Subcutaneous abdominal adipose tissue (tissue), 5 donors: Measurements from ENCODE around the gene LMO2.
"Not testable (repeated sequence)": the region's sequence is repeated elsewhere in the genome, so short reads cannot be mapped to it uniquely, and the experiment has no call there.

ENCODE experiments used
- H3K27ac ChIP-seq: one replicate; pipeline ENCODE4 v1.7.0; 2013; ENCODE audit warnings: low read depth, mild to moderate bottlenecking, inconsistent platforms, low read length, moderate library complexity
- H3K27me3 ChIP-seq, 5 donors: one replicate each; pipeline ENCODE4 v1.7.0; 2013; ENCODE audit warnings: low read length in 5 of 5, inconsistent platforms in 1 of 5; ENCODE audit not compliant: control insufficient read depth in 5 of 5, insufficient read depth in 4 of 5
- H3K36me3 ChIP-seq, 5 donors: one replicate each; pipeline ENCODE4 v1.7.0; 2013; ENCODE audit warnings: low read length in 5 of 5; ENCODE audit not compliant: control insufficient read depth in 5 of 5, insufficient read depth in 5 of 5
- H3K4me1 ChIP-seq, 5 donors: one replicate each; pipeline ENCODE4 v1.7.0; 2013; ENCODE audit warnings: low read length in 5 of 5, mild to moderate bottlenecking in 3 of 5, moderate library complexity in 1 of 5; ENCODE audit not compliant: control insufficient read depth in 5 of 5, insufficient read depth in 5 of 5
- H3K4me3 ChIP-seq, 5 donors: one replicate each; pipeline ENCODE4 v1.7.0; 2013; ENCODE audit warnings: low read length in 5 of 5, low read depth in 1 of 5
- H3K9ac ChIP-seq, 5 donors: one replicate each; pipeline ENCODE4 v1.7.0; 2013; ENCODE audit warnings: low read length in 5 of 5, mild to moderate bottlenecking in 4 of 5, moderate library complexity in 3 of 5
- H3K9me3 ChIP-seq, 5 donors: one replicate each; pipeline ENCODE4 v1.7.0; 2013; ENCODE audit warnings: low read length in 5 of 5; ENCODE audit not compliant: control insufficient read depth in 5 of 5
- donor health status: healthy.
- donor health status: healthy.
- donor health status: healthy.
- donor health status: healthy.
- donor health status: healthy.

Gene LMO2

GRCh38 chr11:33891714-33892327 is at the start of gene LMO2:
Gene LMO2 (minus strand): TSS chr11:33892076. CDS start chr11:33869716, 22,360 bp downstream.
- Histone ChIP-seq H3K9me3 (no peaks in the 10 kb centered on the region), H3K9ac (no peak within 1 kb of the TSS), H3K27me3 (no peaks in the 10 kb centered on the region), H3K4me1 (peaks cover 0 to 31% (median 11%) of the 10 kb centered on the region in 5 donors), H3K36me3 (no peaks in the 10 kb centered on the region), H3K4me3 (no peak within 1 kb of the TSS), H3K27ac (no peak within 1 kb of the TSS)

- H3K4me1 ChIP-seq: peaks cover 10 to 47% (median 30%) of the 10 kb centered on the region in 5 donors
- no peak overlapping the region for H3K4me3 ChIP-seq
- no peaks in the 10 kb centered on the region for H3K36me3 ChIP-seq
- no peak overlapping the region for H3K9ac ChIP-seq
- no peak overlapping the region for H3K27ac ChIP-seq
- H3K27me3 ChIP-seq: no peaks in the 10 kb centered on the region
- peaks cover 0 to 2% (median 0%) of the 10 kb centered on the region in 5 donors for H3K9me3 ChIP-seq
Measured at GRCh38 chr11:33940538-33940815, 48.6 kb upstream of the LMO2 start.

- no peak overlapping the region for H3K4me3 ChIP-seq
- peaks cover 0 to under 1% (median 0%) of the 10 kb centered on the region in 5 donors for H3K9me3 ChIP-seq
- H3K27me3 ChIP-seq: no peaks in the 10 kb centered on the region
- no peaks in the 10 kb centered on the region for H3K36me3 ChIP-seq
- H3K27ac ChIP-seq: peak overlapping the region; percentile 39
- H3K4me1 ChIP-seq: peaks cover 7 to 70% (median 31%) of the 10 kb centered on the region in 5 donors
- peak overlapping the region in 1 of 5 donors; percentile 21 for H3K9ac ChIP-seq
Measured at GRCh38 chr11:33936725-33937604, 45.1 kb upstream of the LMO2 start.

GRCh38 chr11:33935461-33936456 is 43.9 kb upstream of the LMO2 start:
- H3K27ac ChIP-seq: no peak overlapping the region

GRCh38 chr11:33935005-33935404 is 43.1 kb upstream of the LMO2 start:
- peaks cover 5 to 82% (median 44%) of the 10 kb centered on the region in 5 donors for H3K4me1 ChIP-seq
- H3K9ac ChIP-seq: no peak overlapping the region
- H3K27me3 ChIP-seq: no peaks in the 10 kb centered on the region
- H3K27ac ChIP-seq: no peak overlapping the region
- H3K9me3 ChIP-seq: peaks cover 0 to 3% (median 0%) of the 10 kb centered on the region in 5 donors
- H3K4me3 ChIP-seq: no peak overlapping the region
- H3K36me3 ChIP-seq: no peaks in the 10 kb centered on the region

More at GRCh38 chr11:33935461-33936456, 43.9 kb upstream of the LMO2 start:
- Histone ChIP-seq H3K9me3 (peaks cover 0 to 3% (median 0%) of the 10 kb centered on the region in 5 donors), H3K27me3 (no peaks in the 10 kb centered on the region), H3K36me3 (no peaks in the 10 kb centered on the region), H3K4me1 (peaks cover 5 to 74% (median 36%) of the 10 kb centered on the region in 5 donors), H3K9ac (no peak overlapping the region), H3K4me3 (no peak overlapping the region)

- peaks cover 0 to 3% (median 0%) of the 10 kb centered on the region in 5 donors for H3K9me3 ChIP-seq
- H3K4me3 ChIP-seq: no peak overlapping the region
- H3K36me3 ChIP-seq: no peaks in the 10 kb centered on the region
- H3K9ac ChIP-seq: no peak overlapping the region
- H3K27me3 ChIP-seq: no peaks in the 10 kb centered on the region
- H3K27ac ChIP-seq: no peak overlapping the region
- H3K4me1 ChIP-seq: peaks cover 5 to 87% (median 45%) of the 10 kb centered on the region in 5 donors
Measured at GRCh38 chr11:33934450-33934849, 42.6 kb upstream of the LMO2 start.

GRCh38 chr11:33933602-33934001 is 41.7 kb upstream of the LMO2 start:
- Histone ChIP-seq H3K27me3 (no peaks in the 10 kb centered on the region), H3K9ac (no peak overlapping the region), H3K4me1 (peaks cover 5 to 87% (median 45%) of the 10 kb centered on the region in 5 donors), H3K36me3 (no peaks in the 10 kb centered on the region), H3K9me3 (peaks cover 0 to 3% (median 0%) of the 10 kb centered on the region in 5 donors), H3K4me3 (no peak overlapping the region), H3K27ac (no peak overlapping the region)

GRCh38 chr11:33932721-33933120 is 40.8 kb upstream of the LMO2 start:
- H3K4me1 ChIP-seq: peaks cover 5 to 81% (median 44%) of the 10 kb centered on the region in 5 donors
- no peak overlapping the region for H3K27ac ChIP-seq
- no peaks in the 10 kb centered on the region for H3K27me3 ChIP-seq
- H3K9me3 ChIP-seq: peaks cover 0 to 3% (median 0%) of the 10 kb centered on the region in 5 donors
- no peak overlapping the region for H3K9ac ChIP-seq
- H3K4me3 ChIP-seq: no peak overlapping the region
- H3K36me3 ChIP-seq: no peaks in the 10 kb centered on the region

GRCh38 chr11:33931739-33932366 is 40.0 kb upstream of the LMO2 start:
- not testable (repeated sequence) for H3K9ac ChIP-seq, H3K36me3 ChIP-seq, H3K9me3 ChIP-seq, H3K27me3 ChIP-seq, H3K4me3 ChIP-seq
- Histone ChIP-seq H3K4me1 (peaks cover 5 to 73% (median 36%) of the 10 kb centered on the region in 5 donors), H3K27ac (peak overlapping the region; percentile 74)
